ENCODE data around the gene QSER1.

QSER1 gene

DNA sequence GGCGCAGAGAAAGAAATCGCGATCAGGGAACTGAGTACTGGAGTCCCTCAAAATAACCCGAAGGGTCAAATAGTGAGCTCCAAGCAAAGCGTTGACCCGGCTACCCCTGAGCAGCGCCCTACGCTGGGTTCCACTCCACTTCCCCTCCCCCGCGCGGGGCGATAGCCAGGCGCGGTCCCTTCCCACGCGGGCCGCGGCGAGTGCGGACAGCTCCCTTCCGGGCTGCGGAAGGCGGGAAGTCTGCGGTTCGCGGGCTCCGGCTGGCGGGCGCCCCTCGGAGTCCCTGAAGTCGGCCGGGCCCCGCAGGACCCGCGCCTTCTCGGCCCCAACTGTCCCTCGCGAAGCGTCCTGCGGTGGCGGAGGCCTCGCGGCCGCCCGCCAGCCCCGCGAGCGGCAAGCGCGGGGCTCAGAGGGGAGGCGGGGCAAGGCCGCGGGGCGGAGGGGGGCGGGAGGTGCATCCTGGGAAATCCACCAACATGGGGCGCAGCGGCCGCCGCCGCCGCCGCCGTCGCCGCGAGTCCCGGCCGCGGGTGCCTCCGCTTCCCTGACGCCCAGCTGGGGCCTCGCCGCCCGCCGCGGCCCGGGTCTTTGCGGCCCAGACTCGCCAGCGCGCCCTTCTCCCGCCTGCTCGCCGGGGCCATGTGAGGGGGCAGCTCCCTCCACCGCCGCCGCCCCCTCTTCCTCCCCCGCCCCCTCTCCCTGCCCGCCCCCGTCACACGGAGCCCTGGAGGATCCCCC lies at the start of gene QSER1:
Gene QSER1, plus strand, starts transcription at position 457 of the 738 bp plus-strand sequence. CDS start 315 bp downstream, outside the sequence.
- H3K4me3 ChIP-seq (ENCODE audit: low read depth, low read length) = peak within 1 kb of the TSS; percentile 95
- in situ Hi-C loops (cut with HindIII; ENCODE audit: low sequenced_read_pairs) = no loop called here
- peak; percentile 52 for DNase-seq (ENCODE audit: low read depth, low spot score)
- TF ChIP-seq, protein P1, sequence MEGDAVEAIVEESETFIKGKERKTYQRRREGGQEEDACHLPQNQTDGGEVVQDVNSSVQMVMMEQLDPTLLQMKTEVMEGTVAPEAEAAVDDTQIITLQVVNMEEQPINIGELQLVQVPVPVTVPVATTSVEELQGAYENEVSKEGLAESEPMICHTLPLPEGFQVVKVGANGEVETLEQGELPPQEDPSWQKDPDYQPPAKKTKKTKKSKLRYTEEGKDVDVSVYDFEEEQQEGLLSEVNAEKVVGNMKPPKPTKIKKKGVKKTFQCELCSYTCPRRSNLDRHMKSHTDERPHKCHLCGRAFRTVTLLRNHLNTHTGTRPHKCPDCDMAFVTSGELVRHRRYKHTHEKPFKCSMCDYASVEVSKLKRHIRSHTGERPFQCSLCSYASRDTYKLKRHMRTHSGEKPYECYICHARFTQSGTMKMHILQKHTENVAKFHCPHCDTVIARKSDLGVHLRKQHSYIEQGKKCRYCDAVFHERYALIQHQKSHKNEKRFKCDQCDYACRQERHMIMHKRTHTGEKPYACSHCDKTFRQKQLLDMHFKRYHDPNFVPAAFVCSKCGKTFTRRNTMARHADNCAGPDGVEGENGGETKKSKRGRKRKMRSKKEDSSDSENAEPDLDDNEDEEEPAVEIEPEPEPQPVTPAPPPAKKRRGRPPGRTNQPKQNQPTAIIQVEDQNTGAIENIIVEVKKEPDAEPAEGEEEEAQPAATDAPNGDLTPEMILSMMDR (IDR thresholded peaks at IDR 0.05; ENCODE audit: low read depth, low read length) = no peak

DNA sequence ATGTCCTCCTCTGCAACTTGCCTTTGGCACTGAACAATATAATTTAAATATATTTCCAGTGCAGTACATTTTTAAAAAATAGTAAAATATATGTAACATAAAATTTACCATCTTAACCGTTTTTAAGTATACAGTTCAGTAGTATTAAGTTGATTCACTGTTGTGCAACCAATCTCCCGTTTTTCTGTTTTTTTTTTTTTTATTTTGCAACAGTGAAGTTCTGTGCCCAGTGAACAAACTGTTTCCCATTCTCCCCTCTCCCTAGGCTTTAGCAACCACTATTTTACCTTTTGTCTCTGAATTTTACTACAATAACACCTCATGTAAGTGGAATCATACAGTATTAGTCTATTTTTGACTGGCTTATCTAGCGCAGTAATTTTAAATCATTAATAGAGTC lies 49.1 kb upstream of the QSER1 start:
- DNase-seq (ENCODE audit: low read depth, low spot score) = no peak
- H3K4me3 ChIP-seq (ENCODE audit: low read depth, low read length) = no peak overlapping the region
- in situ Hi-C loops (cut with HindIII; ENCODE audit: low sequenced_read_pairs) = no loop called here
- TF ChIP-seq, protein P1 (IDR thresholded peaks at IDR 0.05; ENCODE audit: low read depth, low read length) = no peak

DNA sequence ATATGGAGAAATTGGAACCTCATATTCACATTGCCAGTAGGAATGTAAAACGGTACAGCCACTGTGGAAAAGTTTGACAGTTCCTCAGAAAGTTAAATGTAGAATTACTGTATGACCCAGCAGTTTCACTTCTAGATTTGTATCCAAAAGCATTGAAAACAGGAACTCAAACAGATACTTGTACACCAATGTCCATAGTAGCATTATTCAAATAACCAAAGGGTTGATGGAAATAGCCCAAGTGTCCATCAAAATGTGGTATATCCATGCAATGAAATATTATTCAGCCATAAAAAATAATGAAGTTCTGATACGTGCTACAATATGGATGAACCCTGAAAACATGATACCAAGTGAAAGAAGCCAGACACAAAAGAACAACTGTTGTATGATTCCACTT lies 45.1 kb upstream of the QSER1 start:
- in situ Hi-C loops (cut with HindIII; ENCODE audit: low sequenced_read_pairs) = no loop called here
- no peak for DNase-seq (ENCODE audit: low read depth, low spot score)
- no peak overlapping the region for H3K4me3 ChIP-seq (ENCODE audit: low read depth, low read length)
- TF ChIP-seq, protein P1 (IDR thresholded peaks at IDR 0.05; ENCODE audit: low read depth, low read length) = no peak

DNA sequence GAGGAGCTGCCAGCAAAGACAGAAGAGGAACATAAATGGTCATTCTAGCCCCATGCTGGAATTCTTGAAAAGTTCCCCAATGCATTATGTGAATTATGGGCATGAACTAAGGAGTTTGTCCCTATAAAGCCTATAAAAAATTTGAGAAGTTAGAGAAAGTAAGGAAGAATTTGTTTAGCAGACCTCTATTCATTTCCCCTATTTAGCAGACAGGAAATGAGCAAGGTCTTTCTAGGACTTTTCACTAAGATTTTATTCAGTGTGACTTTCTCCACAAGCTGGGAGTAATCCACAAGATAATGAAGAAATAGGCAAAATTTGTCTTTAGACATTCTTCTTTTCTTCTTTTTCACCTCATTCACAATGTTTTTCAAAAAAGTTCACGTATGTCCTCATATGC lies 42.9 kb upstream of the QSER1 start:
- TF ChIP-seq, protein P1 (IDR thresholded peaks at IDR 0.05; ENCODE audit: low read depth, low read length) = no peak
- DNase-seq (ENCODE audit: low read depth, low spot score) = no peak
- in situ Hi-C loops (cut with HindIII; ENCODE audit: low sequenced_read_pairs) = no loop called here

DNA sequence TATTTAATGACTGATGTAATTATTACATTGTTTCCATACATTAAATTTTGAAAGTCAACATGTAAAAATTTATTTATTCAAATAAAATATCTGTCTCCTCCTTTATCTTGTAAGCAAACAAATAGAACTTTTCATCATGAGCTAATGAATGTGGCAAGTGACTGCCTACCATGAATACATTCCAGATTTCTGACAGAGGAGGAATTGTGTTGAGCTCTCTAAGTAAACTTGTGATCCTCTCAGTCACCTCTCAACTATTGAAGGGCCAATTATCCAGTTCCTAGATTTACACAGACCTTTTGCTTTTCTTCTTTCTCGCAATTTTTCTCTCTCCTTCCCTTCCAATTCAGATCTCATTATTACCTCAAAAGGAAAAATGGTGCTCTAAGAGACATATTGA lies 41.4 kb upstream of the QSER1 start:
- in situ Hi-C loops (cut with HindIII; ENCODE audit: low sequenced_read_pairs) = no loop called here
- no peak for DNase-seq (ENCODE audit: low read depth, low spot score)

More for the DNA sequence above, 42.9 kb upstream of the QSER1 start:
- no peak overlapping the region for H3K4me3 ChIP-seq (ENCODE audit: low read depth, low read length)

DNA sequence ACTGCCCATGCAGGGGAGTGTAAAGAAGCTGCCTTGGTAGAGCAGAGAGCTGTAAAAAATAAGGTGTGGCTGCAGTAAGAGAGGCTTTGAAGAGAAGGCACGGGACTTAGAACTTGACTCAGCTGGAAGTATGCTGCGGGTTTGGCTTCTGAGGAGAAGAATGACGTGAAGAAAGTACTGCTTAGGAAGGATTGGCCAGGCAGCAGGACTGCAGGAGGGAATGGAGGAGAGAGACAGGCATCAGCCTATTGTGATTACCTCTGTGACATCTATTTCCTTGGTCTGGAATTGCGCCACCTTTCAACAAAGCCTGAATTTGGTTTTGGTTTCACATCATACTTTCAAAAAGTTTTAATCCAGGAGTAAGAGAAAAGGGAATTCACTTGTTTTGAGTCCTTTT lies 40.4 kb upstream of the QSER1 start:
- in situ Hi-C loops (cut with HindIII; ENCODE audit: low sequenced_read_pairs) = no loop called here
- TF ChIP-seq, protein P1 (IDR thresholded peaks at IDR 0.05; ENCODE audit: low read depth, low read length) = no peak
- no peak overlapping the region for H3K4me3 ChIP-seq (ENCODE audit: low read depth, low read length)
- DNase-seq (ENCODE audit: low read depth, low spot score) = peak; percentile 47

More for the DNA sequence above, 41.4 kb upstream of the QSER1 start:
- H3K4me3 ChIP-seq (ENCODE audit: low read depth, low read length) = no peak overlapping the region
- TF ChIP-seq, protein P1 (IDR thresholded peaks at IDR 0.05; ENCODE audit: low read depth, low read length) = no peak

Data from astrocyte of the spinal cord (primary cell).